ENCODE results near the gene ARHGAP22. TPM values are rescaled to one million over a fixed set of nuclear protein-coding genes. Genes with fewer than 3 reads are reported as not detected.

Gene ARHGAP22
- total RNA-seq, 2 experiments from 2014 or later, result 0.19 to 0.46 TPM

- ChIA-PET POLR2A (no interaction called here), CTCF (ENCODE audit: unreplicated experiment) (no interaction called here)
- Histone ChIP-seq H3K9me2 (ENCODE audit: insufficient read depth, low read length) (no peaks in the 10 kb centered on the region), H3K4me2 (ENCODE audit: low read length) (no peak overlapping the region), H3K79me2 (ENCODE audit: insufficient read depth, low read depth, low read length) (no peaks in the 10 kb centered on the region), H2AFZ (ENCODE audit: low read length) (no peak overlapping the region), H3K4me3 (ENCODE audit: low read depth, low read length, poor library complexity, severe bottlenecking) (no peak overlapping the region), H3K27ac (ENCODE audit: low read depth, low read length, poor library complexity, severe bottlenecking) (no peak overlapping the region), H3K36me3 (ENCODE audit: insufficient read depth, low read length) (no peaks in the 10 kb centered on the region), H4K20me1 (ENCODE audit: insufficient read depth, low read length) (no peaks in the 10 kb centered on the region), H3K9me3 (ENCODE audit: low read length) (no peaks in the 10 kb centered on the region), H3K4me1 (ENCODE audit: insufficient read depth, low read length, poor library complexity, severe bottlenecking) (no peaks in the 10 kb centered on the region)
- no peak for TF ChIP-seq EZH2phosphoT487 (IDR thresholded peaks at IDR 0.05; ENCODE audit: borderline replicate concordance, low read depth, low read length)
- no peak for TF ChIP-seq CTCF (conservative IDR thresholded peaks at IDR 0.05; ENCODE audit: low read length)
- BruUV-seq (replicated peaks), result no TSS peak
- DNase-seq (ENCODE audit: low spot score), result no peak
- intact Hi-C loops (cut with micrococcal nuclease; ENCODE audit: unreplicated experiment), result no loop called here
Measured at GRCh38 chr10:48496831-48497779, 107.8 kb downstream of the ARHGAP22 start.

- H3K9me2 ChIP-seq (ENCODE audit: insufficient read depth, low read length), result no peaks in the 10 kb centered on the region
- TF ChIP-seq EZH2phosphoT487 (IDR thresholded peaks at IDR 0.05; ENCODE audit: borderline replicate concordance, low read depth, low read length) (no peak), CTCF (conservative IDR thresholded peaks at IDR 0.05; ENCODE audit: low read length) (no peak)
- no peaks in the 10 kb centered on the region for H4K20me1 ChIP-seq (ENCODE audit: insufficient read depth, low read length)
- CTCF ChIA-PET (ENCODE audit: unreplicated experiment), result interaction anchor here (0.6 kb wide), 1 partner anchor 383 kb away, joined by 3 read pairs; no protein-coding TSS in a partner anchor
- no TSS peak for BruUV-seq (replicated peaks)
- H3K4me3 ChIP-seq (ENCODE audit: low read depth, low read length, poor library complexity, severe bottlenecking), result no peak overlapping the region
- H3K27ac ChIP-seq (ENCODE audit: low read depth, low read length, poor library complexity, severe bottlenecking), result no peak overlapping the region
- H3K79me2 ChIP-seq (ENCODE audit: insufficient read depth, low read depth, low read length), result no peaks in the 10 kb centered on the region
- no peak overlapping the region for H2AFZ ChIP-seq (ENCODE audit: low read length)
- H3K4me2 ChIP-seq (ENCODE audit: low read length), result no peak overlapping the region
- DNase-seq (ENCODE audit: low spot score), result no peak
- no peaks in the 10 kb centered on the region for H3K4me1 ChIP-seq (ENCODE audit: insufficient read depth, low read length, poor library complexity, severe bottlenecking)
- intact Hi-C loops (cut with micrococcal nuclease; ENCODE audit: unreplicated experiment), result no loop called here
- no peaks in the 10 kb centered on the region for H3K36me3 ChIP-seq (ENCODE audit: insufficient read depth, low read length)
- H3K9me3 ChIP-seq (ENCODE audit: low read length), result no peaks in the 10 kb centered on the region
- POLR2A ChIA-PET, result no interaction called here
Measured at GRCh38 chr10:48496105-48496830, 108.6 kb downstream of the ARHGAP22 start.

Data from OCI-LY7 (cell line).